WTC11 (cell line): ENCODE data around the gene TRPM8. TPM values are rescaled to one million over a fixed set of nuclear protein-coding genes. Genes with fewer than 3 reads are reported as not detected.

Experiments used
- ATAC-seq: fragments of 200-7000 bp; cut with Tn5 transposase; 2 replicates; pipeline ENCODE4 v1.10.0; 2021; ENCODE audit warnings: mild to moderate bottlenecking, moderate library complexity
- CTCF ChIA-PET: fragments of 300-600 bp; sonication (Branson Sonifier 250); formaldehyde crosslinking; loops from one replicate; lab custom pipeline; 2021; ENCODE audit warnings: antibody characterized with exemption; lab: Charles Lee
- POLR2A ChIA-PET: fragments of 350-600 bp; sonication (Branson Sonifier 250); formaldehyde crosslinking; loops from one replicate; lab custom pipeline; 2021; ENCODE audit warnings: antibody characterized with exemption; lab: Charles Lee
- DNase-seq: peaks from one replicate; pipeline ENCODE4 v3.0.0; 2021; ENCODE audit warnings: low spot score
- H3K27ac Mint-ChIP-seq: 2 replicates; pipeline ENCODE4 v1.8.0; 2021; ENCODE audit warnings: mixed read lengths
- H3K27me3 Mint-ChIP-seq: 2 replicates; pipeline ENCODE4 v1.8.0; 2021; ENCODE audit warnings: low read depth, mild to moderate bottlenecking, moderate library complexity, mixed read lengths
- H3K36me3 Mint-ChIP-seq: 2 replicates; pipeline ENCODE4 v1.8.0; 2021; ENCODE audit warnings: mixed read lengths
- H3K4me1 Mint-ChIP-seq: 2 replicates; pipeline ENCODE4 v1.8.0; 2022; ENCODE audit warnings: mixed read lengths
- H3K4me3 Mint-ChIP-seq: 2 replicates; pipeline ENCODE4 v1.8.0; 2021; ENCODE audit warnings: mild to moderate bottlenecking, moderate library complexity, mixed read lengths
- H3K9me3 Mint-ChIP-seq: 2 replicates; pipeline ENCODE4 v1.8.0; 2021; ENCODE audit warnings: mixed read lengths
- E2F5 ChIP-seq: sonication (generic); formaldehyde crosslinking; IDR thresholded peaks from 2 replicates; pipeline ENCODE4 v1.8.1; 2022; ENCODE audit warnings: mild to moderate bottlenecking, moderate library complexity, missing genetic modification reagents
- ELF4 ChIP-seq: sonication (generic); formaldehyde crosslinking; IDR thresholded peaks from 2 replicates; pipeline ENCODE4 v1.8.1; 2022; ENCODE audit warnings: low read depth, mild to moderate bottlenecking, moderate library complexity, missing genetic modification reagents
- EMX1 ChIP-seq: fragments of 250-450 bp; sonication (Bioruptor Pico); IDR thresholded peaks from 2 replicates; pipeline ENCODE4 v1.8.0; 2021; ENCODE audit warnings: mild to moderate bottlenecking
- ETV6 ChIP-seq: sonication (generic); formaldehyde crosslinking; IDR thresholded peaks from 2 replicates; pipeline ENCODE4 v1.8.1; 2022; ENCODE audit warnings: mild to moderate bottlenecking, missing genetic modification reagents
- FOXK1 ChIP-seq: sonication (generic); formaldehyde crosslinking; IDR thresholded peaks from 2 replicates; pipeline ENCODE4 v1.8.0; 2022; ENCODE audit warnings: mild to moderate bottlenecking, moderate library complexity, missing genetic modification reagents
- FOXP1 ChIP-seq: sonication (generic); formaldehyde crosslinking; IDR thresholded peaks from 2 replicates; pipeline ENCODE4 v1.8.0; 2022; ENCODE audit warnings: missing genetic modification reagents, mild to moderate bottlenecking, moderate library complexity, borderline replicate concordance
- FOXP4 ChIP-seq: sonication (generic); formaldehyde crosslinking; IDR thresholded peaks from 2 replicates; pipeline ENCODE4 v1.8.0; 2022; ENCODE audit warnings: mild to moderate bottlenecking, missing genetic modification reagents
- GTF2I ChIP-seq: fragments of 250-450 bp; sonication (Bioruptor Pico); conservative IDR thresholded peaks from 2 replicates; pipeline ENCODE4 v1.4.0; 2021; ENCODE audit warnings: mild to moderate bottlenecking
- IRF1 ChIP-seq: sonication (generic); formaldehyde crosslinking; IDR thresholded peaks from 2 replicates; pipeline ENCODE4 v1.8.0; 2023; ENCODE audit warnings: missing genetic modification reagents
- IRF2 ChIP-seq: sonication (generic); formaldehyde crosslinking; IDR thresholded peaks from 2 replicates; pipeline ENCODE4 v1.8.0; 2022; ENCODE audit warnings: low read depth, missing genetic modification reagents, borderline replicate concordance
- JAZF1 ChIP-seq: fragments of 250-450 bp; sonication (Bioruptor Pico); IDR thresholded peaks from 2 replicates; pipeline ENCODE4 v1.9.0; 2021; ENCODE audit warnings: moderate library complexity, mild to moderate bottlenecking, inconsistent platforms
- MLX ChIP-seq: sonication (generic); formaldehyde crosslinking; IDR thresholded peaks from 2 replicates; pipeline ENCODE4 v1.8.1; 2023; ENCODE audit warnings: mild to moderate bottlenecking, missing genetic modification reagents, moderate library complexity
- OVOL2 ChIP-seq: fragments of 250-450 bp; sonication (Bioruptor Pico); IDR thresholded peaks from 2 replicates; pipeline ENCODE4 v1.9.0; 2021; ENCODE audit warnings: mild to moderate bottlenecking, borderline replicate concordance
- RELA ChIP-seq: sonication (generic); formaldehyde crosslinking; IDR thresholded peaks from 2 replicates; pipeline ENCODE4 v1.8.1; 2022; ENCODE audit warnings: missing genetic modification reagents, mild to moderate bottlenecking, borderline replicate concordance
- TEAD1 ChIP-seq: sonication (generic); formaldehyde crosslinking; IDR thresholded peaks from 2 replicates; pipeline ENCODE4 v1.8.0; 2022; ENCODE audit warnings: mild to moderate bottlenecking, missing genetic modification reagents
- ZBTB21 ChIP-seq: sonication (generic); formaldehyde crosslinking; IDR thresholded peaks from 2 replicates; pipeline ENCODE4 v1.8.1; 2023; ENCODE audit warnings: mild to moderate bottlenecking, missing genetic modification reagents, borderline replicate concordance
- ZNF263 ChIP-seq: sonication (generic); formaldehyde crosslinking; IDR thresholded peaks from 2 replicates; pipeline ENCODE4 v1.8.1; 2022; ENCODE audit warnings: low read depth, mild to moderate bottlenecking, moderate library complexity, missing genetic modification reagents
- ZSCAN18 ChIP-seq: fragments of 250-450 bp; sonication (Bioruptor Pico); IDR thresholded peaks from 2 replicates; pipeline ENCODE4 v2.1.2; 2022; ENCODE audit warnings: mild to moderate bottlenecking, moderate library complexity
- total RNA-seq: library from RNA; stranded (reverse); gene quantifications from 3 replicates; pipeline ENCODE4 v1.2.3, GENCODE V29; 2021

Gene TRPM8
- total RNA-seq, 1 experiment from 2014 or later: 0.26 TPM

GRCh38 chr2:233989221-233989858 lies 72.2 kb downstream of the TRPM8 start:
- H3K4me3 Mint-ChIP-seq: no peak overlapping the region
- CTCF ChIA-PET: no interaction called here
- POLR2A ChIA-PET: interaction anchor here (0.6 kb wide), 1 partner anchor 11 kb away, joined by 3 read pairs; no protein-coding TSS in a partner anchor
- H3K4me1 Mint-ChIP-seq: no peaks in the 10 kb centered on the region
- TF ChIP-seq ETV6 (CRISPR knock-in tag) (no peak), ZSCAN18 (CRISPR knock-in tag) (no peak), IRF1 (CRISPR knock-in tag) (no peak)
- H3K27ac Mint-ChIP-seq: no peak overlapping the region
- H3K36me3 Mint-ChIP-seq: peaks cover 23% of the 10 kb centered on the region
- peaks cover 51% of the 10 kb centered on the region for H3K9me3 Mint-ChIP-seq
- no peak for ATAC-seq
- no peak for DNase-seq
- H3K27me3 Mint-ChIP-seq: peaks cover 11% of the 10 kb centered on the region

- H3K27ac Mint-ChIP-seq: no peak overlapping the region
- no peak overlapping the region for H3K4me3 Mint-ChIP-seq
- H3K36me3 Mint-ChIP-seq: peaks cover 20% of the 10 kb centered on the region
- no peak for ATAC-seq
- CTCF ChIA-PET: no interaction called here
- TF ChIP-seq FOXP1 (CRISPR knock-in tag): no peak
- TF ChIP-seq FOXP4 (CRISPR knock-in tag): no peak
- no peak for TF ChIP-seq RELA (CRISPR knock-in tag)
- no peak for TF ChIP-seq TEAD1 (CRISPR knock-in tag)
- TF ChIP-seq ZNF263: no peak
- no peak for TF ChIP-seq FOXK1
- no peak for TF ChIP-seq ZBTB21
- no peak for TF ChIP-seq EMX1 (CRISPR knock-in tag)
- TF ChIP-seq JAZF1: no peak
- TF ChIP-seq ELF4 (CRISPR knock-in tag): no peak
- TF ChIP-seq OVOL2 (CRISPR knock-in tag): no peak
- no peak for TF ChIP-seq GTF2I (CRISPR knock-in tag)
- TF ChIP-seq E2F5: no peak
- no peak for TF ChIP-seq MLX (CRISPR knock-in tag)
- no peak for TF ChIP-seq IRF2
- H3K27me3 Mint-ChIP-seq: peaks cover 8% of the 10 kb centered on the region
- peaks cover 3% of the 10 kb centered on the region; the same call in 1 of the 2 replicates for H3K4me1 Mint-ChIP-seq
- peaks cover 53% of the 10 kb centered on the region for H3K9me3 Mint-ChIP-seq
- POLR2A ChIA-PET: no interaction called here
- no peak for DNase-seq
Observed at GRCh38 chr2:233990261-233990798, 73.2 kb downstream of the TRPM8 start.
